ENCODE measurements around the gene CELSR3.

Gene CELSR3

DNA sequence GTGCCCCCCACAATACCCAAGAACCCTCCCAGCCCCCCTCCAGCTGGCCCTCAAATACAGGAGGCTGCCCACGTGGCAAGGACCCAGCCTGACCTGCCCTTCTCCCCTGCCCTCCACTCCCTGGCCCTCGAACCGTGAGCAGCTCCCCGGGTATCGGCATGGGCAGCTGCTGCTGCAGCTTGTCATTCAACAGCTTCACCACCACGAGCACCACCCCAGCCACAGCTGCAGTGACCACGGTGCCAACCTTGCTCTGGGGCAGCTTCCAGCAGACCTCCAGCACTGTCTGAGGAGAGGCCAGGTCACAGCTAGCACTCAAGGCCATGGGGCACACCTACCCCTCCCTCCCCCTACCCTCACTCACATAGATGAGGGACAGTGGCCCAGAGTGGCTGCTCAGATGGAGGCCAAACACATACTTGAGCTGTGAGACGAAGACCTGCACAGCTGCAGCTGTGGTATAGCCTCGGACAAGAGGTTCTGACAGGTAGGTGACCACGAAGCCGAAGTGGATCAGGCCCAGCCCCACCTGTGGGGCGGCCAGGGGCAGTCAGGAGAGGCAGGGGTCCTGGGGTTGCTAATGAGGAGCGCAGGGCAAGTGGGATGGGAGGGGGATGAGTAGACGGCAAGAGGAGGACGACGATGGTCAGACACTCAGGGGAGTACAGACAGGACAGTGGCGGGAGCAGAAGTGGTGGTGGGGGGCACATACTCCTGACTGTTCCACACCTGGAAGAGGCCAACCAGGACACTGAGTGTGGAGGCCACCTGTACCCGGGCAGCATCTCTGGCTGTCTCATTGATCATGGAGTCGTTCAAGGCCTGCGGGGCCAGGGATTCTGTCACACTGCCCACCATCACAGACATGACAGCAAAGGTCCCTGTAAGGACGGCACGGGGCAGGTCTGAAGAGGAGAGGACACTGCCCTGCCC lies 30.9 kb downstream of the CELSR3 start:
- no peak for DNase-seq

- no peak for DNase-seq
These were observed 31.9 kb downstream of the CELSR3 start for GRCh38 chr3:48630833-48631232.

- DNase-seq, result no peak
These were observed 32.3 kb downstream of the CELSR3 start for GRCh38 chr3:48630407-48630806.

DNA sequence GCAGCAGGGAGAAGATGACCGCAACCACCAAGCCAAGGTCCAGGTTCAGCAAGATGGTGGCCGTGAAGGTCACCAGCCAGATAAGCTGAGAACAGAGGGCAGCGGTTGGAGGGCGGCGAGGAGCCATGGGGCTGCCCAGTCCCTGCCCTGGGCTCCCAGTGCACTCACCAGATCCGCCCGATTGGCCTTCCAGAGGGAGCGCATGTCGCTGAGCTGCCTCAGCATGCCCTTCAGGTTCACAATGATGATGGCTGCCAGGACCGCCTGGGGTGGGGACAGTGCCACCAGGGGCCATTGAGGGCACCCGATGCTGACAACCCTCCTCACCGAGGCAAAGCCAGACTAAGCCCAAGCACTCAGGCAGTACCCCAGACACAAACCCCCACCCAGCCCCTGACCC lies 32.8 kb downstream of the CELSR3 start:
- no peak for DNase-seq

GRCh38 chr3:48628277-48629017 lies 34.2 kb downstream of the CELSR3 start:
- DNase-seq, result no peak

DNA sequence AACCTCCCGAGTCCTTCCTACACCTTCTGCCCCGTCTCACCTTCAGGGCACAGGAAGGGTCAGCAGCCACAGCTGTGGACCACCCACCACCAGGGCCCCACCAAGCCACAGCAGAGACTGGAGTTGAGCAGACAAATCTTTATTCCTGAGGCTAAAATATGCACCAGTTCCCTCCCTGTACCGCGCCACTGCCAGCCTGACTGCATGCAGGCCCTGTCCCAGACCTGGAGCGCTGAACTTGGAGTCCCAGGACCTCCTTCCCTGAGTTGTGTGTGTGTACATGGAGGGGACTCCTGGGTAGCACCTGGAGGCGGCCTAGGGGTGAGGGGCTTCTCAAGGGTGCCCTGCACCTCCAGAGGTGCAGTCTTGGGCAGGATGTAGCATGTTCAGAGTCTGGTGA lies 37.1 kb downstream of the CELSR3 start:
- no peak for DNase-seq

DNA sequence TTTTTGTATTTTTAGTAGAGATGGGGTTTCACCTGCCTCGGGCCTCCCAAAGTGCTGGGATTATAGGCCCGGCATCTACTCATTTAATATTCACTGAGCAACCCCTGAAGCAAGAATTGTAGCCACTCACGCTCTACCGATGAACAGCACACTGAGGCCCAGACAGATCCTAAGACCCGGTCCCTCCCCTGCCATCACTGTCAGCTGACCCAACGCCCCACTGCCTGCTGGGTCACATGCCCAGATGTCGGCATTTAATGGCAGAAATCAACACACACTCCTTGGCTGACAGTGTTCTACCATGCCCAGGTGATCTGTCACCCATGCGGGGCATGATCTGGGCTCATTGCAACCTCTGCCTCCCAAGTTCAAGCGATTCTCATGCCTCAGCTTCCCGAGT lies 37.9 kb downstream of the CELSR3 start:
- DNase-seq, result no peak

DNA sequence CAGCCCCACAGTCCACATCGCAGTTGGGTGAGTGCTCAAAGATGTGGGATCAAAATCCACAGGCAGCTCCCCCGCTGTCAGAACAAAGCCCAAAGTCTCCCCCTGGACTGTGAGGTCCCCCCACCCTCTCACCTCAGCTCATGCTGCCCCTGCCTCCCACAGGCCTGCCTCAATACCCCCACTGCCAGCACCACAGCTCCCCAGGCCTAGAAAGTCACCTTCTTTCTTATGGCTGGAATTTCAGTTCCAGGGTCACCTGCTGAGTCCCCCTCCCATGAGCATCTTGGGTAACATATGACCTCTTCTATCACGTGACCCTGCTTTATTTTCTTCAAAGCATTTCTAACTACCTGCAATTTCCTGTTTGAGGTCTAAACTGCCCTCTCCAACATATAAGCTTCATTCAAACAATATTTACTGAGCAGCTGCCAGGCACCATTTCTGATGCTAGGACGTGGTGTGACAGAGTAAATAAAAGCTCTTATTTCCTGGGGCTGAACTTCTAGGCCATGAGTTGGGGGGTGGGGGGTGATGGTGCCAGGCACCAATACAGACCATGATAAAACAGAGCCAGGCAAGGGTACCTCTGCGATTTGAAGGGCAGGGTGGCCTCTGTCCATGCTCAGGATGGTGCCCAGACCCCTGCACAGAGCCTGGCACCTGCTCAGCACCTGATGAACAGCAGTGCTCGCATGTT lies 38.7 kb downstream of the CELSR3 start:
- peak; percentile 81 for DNase-seq

DNA sequence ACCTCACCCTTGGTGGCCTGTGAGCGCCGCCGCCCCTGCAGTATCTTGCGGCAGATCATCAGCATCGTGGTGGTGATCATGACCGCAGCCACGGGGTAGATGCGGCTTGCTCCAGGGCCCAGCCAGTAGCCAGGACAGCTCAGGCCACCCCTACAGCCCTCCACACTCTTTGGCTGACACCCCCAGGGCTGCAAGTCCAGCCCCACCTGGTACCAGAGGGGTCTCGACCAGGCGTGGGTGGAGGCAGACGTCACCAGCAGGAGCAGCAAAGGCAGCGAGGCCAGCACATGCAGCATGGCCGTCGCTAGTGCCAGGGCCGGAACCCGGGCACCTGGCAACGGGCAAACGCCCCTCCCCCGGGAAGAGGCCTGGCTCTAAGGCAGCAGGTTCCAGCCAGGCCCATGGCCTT lies 41.2 kb downstream of the CELSR3 start, which contains the start of gene TMEM89:
Gene TMEM89 (minus strand): TSS at position 309 of the 409 bp plus-strand sequence. CDS start 13 bp downstream, at position 296.
- DNase-seq, result no peak

DNA sequence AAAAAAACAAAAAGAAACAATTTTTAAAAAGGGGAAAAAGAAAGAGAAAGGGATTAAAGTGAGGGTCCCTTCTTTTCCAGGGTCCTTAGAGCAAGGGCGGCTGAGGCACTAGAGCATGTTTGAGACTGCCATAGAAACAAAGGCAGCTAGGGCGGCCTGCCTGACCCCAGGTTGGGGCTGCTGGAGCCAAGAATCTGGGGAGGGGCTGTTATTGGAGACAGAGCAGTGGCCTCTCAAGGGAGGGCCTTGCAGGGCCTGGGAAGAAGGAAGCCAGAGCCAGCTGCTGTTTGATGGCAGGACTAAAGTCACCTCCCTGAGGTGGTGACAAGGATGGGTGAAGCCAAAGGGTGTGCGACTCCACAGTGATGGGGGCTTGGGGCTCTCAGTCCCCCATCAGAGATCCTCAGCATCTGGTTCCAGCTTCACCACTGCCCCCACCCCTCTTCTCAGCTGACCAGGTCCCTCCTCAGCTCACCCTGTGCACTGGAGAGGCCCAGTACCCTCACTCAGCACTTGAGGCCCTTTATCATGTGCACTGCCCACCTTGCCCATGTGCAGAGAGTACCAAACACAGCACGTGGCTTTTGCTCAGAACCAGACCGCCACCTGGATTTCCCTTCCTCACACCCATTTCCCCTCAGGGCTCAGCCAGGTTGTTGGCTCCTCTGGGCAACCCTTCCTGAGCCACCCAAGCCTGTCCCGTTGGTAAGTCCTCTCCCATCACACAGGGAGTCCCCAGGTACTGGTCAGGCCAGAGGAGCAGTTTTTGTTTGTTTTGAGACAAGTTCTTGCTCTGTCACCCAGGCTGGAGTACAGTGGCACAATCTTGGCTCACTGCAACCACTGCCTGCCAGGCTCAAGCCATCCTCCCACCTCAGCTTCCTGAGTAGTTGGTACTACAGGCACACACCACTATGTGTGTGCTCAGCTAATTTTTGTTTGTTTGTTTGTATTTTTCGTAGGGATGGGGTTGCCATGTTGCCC lies 42.9 kb downstream of the CELSR3 start:
- DNase-seq, result no peak

GRCh38 chr3:48617559-48617958 lies 45.1 kb downstream of the CELSR3 start:
- DNase-seq, result no peak

DNA sequence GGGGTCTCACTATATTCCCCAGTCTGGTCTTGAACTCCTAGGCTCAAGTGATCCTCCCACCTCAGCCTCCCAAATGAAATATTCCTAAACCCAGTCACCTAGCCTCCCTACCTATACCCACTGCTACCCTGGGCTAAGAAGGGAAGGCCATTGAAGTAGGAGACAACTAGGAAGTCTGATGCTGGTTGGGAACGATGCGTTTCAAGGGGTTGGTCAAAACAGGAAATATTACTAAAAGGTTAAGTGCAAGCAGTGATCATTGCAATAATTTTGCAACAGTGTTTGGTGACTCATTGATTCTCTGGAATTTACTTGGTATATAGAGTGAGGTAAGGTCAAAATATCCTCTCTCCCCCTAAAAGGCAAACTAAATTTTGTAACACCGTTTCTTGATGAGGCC lies 48.6 kb downstream of the CELSR3 start:
- no peak for DNase-seq

- no peak for DNase-seq
These were observed 50.4 kb downstream of the CELSR3 start for GRCh38 chr3:48612309-48612708.

GRCh38 chr3:48609088-48610005 lies 53.3 kb downstream of the CELSR3 start, which contains the start of gene UQCRC1:
UQCRC1 (minus strand) TSS chr3:48609646; CDS start chr3:48609620, 26 bp downstream.
- peak; percentile 59 for DNase-seq

GRCh38 chr3:48607519-48607918 lies 55.2 kb downstream of the CELSR3 start:
- DNase-seq, result no peak

GRCh38 chr3:48601622-48601994 lies 61.1 kb downstream of the CELSR3 start:
- DNase-seq, result no peak

- DNase-seq, result no peak
These were observed 61.7 kb downstream of the CELSR3 start for GRCh38 chr3:48600711-48601621.

DNA sequence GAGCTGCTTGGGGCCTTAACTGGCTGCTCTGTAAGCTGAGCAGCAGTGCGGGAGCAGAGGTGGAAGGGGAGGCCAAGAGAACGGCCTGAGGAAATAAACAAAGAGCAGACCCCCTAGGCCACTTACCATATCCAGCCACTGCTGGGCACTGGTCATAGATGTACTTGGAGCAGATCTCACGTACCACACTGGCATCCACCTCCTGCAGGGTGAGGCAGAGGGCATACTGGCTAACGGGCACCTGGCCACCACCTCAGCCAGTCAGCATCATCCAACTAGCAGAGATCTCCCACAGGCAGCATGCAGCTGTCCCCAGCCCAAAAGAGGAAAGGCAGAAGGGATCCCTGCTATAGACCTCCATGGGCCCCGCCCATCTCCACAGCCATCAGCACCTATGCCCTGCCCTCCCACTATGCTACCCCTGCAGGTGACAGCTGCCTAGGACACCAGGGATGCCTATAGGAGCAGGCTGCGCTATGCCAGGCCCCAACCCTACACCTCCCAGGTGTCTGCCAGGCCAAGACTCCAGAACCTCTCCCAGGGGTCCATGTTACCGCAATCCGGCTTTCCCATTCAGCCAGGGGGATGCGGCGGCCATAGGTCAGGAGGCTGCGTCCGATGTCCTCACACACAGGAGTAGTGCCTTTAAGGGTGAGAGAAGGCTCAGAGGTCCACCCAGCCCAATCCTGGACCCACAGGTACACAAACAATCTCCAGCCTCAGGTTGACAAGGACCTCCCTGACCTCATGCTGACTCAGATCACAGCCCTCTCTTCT lies 63.0 kb downstream of the CELSR3 start:
- no peak for DNase-seq

DNA sequence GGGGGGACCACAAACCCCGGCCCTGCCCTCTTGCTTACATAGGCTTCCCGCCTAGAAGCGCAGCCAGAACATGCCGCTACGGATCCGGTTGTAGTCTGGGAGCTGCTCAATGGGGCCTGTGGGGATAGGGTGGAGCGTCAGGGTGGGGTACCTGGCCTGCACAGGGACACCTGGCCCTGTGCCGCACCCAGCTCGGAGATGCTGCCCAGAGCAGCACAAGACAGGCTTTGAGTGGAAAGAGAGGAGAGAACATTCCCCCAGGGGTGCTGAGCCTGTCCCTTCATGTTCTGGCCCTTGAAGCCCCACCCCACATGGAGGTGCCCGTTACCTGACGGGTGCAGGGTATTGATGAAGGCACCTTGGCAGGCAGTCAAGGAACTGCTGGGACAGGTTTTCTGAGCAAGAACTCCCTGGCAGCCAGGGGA lies 63.6 kb downstream of the CELSR3 start:
- DNase-seq, result no peak
